A549 (cell line): ENCODE results near the gene PI4KA. TPM values are rescaled to one million over a fixed set of nuclear protein-coding genes. Genes with fewer than 3 reads are reported as not detected.

ENCODE experiments used
- ATAC-seq, 2 experiments: fragments of 200-7000 bp in 1 of 2; fragments of >200 bp in 1 of 2; cut with Nextera tagmentation in 1 of 2; cut with Tn5 transposase in 1 of 2; 3 replicates each; pipeline versions ENCODE4 v1.8.0 to v1.9.1; 2018 to 2020; ENCODE audit warnings: mild to moderate bottlenecking in 1 of 2, moderate library complexity in 1 of 2
- CTCF ChIA-PET: fragments of 300-600 bp; sonication (Branson Sonifier 250); formaldehyde crosslinking; extraction: SDS; loops from one replicate; lab custom pipeline; 2021; ENCODE audit warnings: antibody characterized with exemption, inconsistent platforms; lab: Yijun Ruan, JAX
- POLR2A ChIA-PET: fragments of 350-600 bp; formaldehyde crosslinking; extraction: SDS; loops from one replicate; lab custom pipeline; 2021; ENCODE audit warnings: antibody characterized with exemption, inconsistent platforms; lab: Yijun Ruan, JAX
- DNase-seq, 2 experiments: peaks; one replicate each; pipeline versions ENCODE4 v3.0.0 to v3.0.0-alpha.2; 2011 to 2016; ENCODE audit warnings: low read depth in 1 of 2, low spot score in 1 of 2
- FAIRE-seq: peaks from 2 replicates; lab custom pipeline; 2011; peaks lifted over from hg19 to GRCh38; lab: Jason Lieb, UNC
- H3K27ac ChIP-seq, 2 experiments: fragments of >200 bp; sonication (Bioruptor Twin); formaldehyde crosslinking; 3 replicates each; pipeline ENCODE4 v1.5.1; 2016 to 2017
- H3K4me1 ChIP-seq: fragments of >200 bp; sonication (Bioruptor Twin); formaldehyde crosslinking; 3 replicates; pipeline ENCODE4 v1.6.1; 2016
- H3K4me2 ChIP-seq: fragments of >200 bp; sonication (Bioruptor Twin); formaldehyde crosslinking; 3 replicates; pipeline ENCODE4 v1.6.1; 2016
- H3K4me3 ChIP-seq: fragments of >200 bp; sonication (Bioruptor Twin); formaldehyde crosslinking; 3 replicates; pipeline ENCODE4 v1.5.1; 2016
- H3K9me3 ChIP-seq: fragments of >200 bp; sonication (Bioruptor Twin); formaldehyde crosslinking; 3 replicates; pipeline ENCODE4 v1.6.1; 2016
- BCL3 ChIP-seq: fragments of >200 bp; sonication (Bioruptor Twin); formaldehyde crosslinking; IDR thresholded peaks from 3 replicates; pipeline ENCODE4 v1.6.1; 2016
- BHLHE40 ChIP-seq: IDR thresholded peaks from 2 replicates; pipeline ENCODE4 v1.6.1; 2012; ENCODE audit warnings: low read depth, low read length, inconsistent platforms
- CBX2 ChIP-seq: fragments of 200-600 bp; sonication (generic); IDR thresholded peaks from 2 replicates; pipeline ENCODE4 v1.6.1; 2016; ENCODE audit warnings: low read depth, mild to moderate bottlenecking, borderline replicate concordance
- CBX8 ChIP-seq: fragments of 200-600 bp; sonication (generic); IDR thresholded peaks from 2 replicates; pipeline ENCODE4 v1.6.1; 2016
- CEBPB ChIP-seq, 2 experiments: fragments of >200 bp in 1 of 2; sonication (Bioruptor Twin) in 1 of 2; formaldehyde crosslinking in 1 of 2; IDR thresholded peaks; 2 replicates each; pipeline ENCODE4 v1.6.1; 2012 to 2016
- CHD4 ChIP-seq: fragments of 200-600 bp; sonication (generic); IDR thresholded peaks from 2 replicates; pipeline ENCODE4 v1.6.1; 2016; ENCODE audit warnings: antibody characterized with exemption, mild to moderate bottlenecking, borderline replicate concordance
- CTCF ChIP-seq: fragments of >200 bp; sonication (Bioruptor Twin); formaldehyde crosslinking; IDR thresholded peaks from 3 replicates; pipeline ENCODE4 v1.5.1; 2016
- EHMT2 ChIP-seq: fragments of 200-600 bp; sonication (generic); IDR thresholded peaks from 2 replicates; pipeline ENCODE4 v1.6.1; 2016; ENCODE audit warnings: antibody characterized with exemption, low read depth, mild to moderate bottlenecking, moderate library complexity
- EP300 ChIP-seq, 2 experiments: fragments of >200 bp; sonication (Bioruptor Twin); formaldehyde crosslinking; IDR thresholded peaks; 2 replicates in 1 of 2; 3 replicates in 1 of 2; pipeline ENCODE4 v1.6.1; 2016 to 2017
- ESRRA ChIP-seq: fragments of 150-350 bp; IDR thresholded peaks from 2 replicates; pipeline ENCODE4 v1.6.1; 2014; ENCODE audit warnings: mild to moderate bottlenecking, low read length, borderline replicate concordance
- FOSL2 ChIP-seq, 2 experiments: fragments of 450-650 bp in 1 of 2; fragments of >200 bp in 1 of 2; sonication (Bioruptor Twin) in 1 of 2; formaldehyde crosslinking; IDR thresholded peaks; 2 replicates each; pipeline versions ENCODE4 v1.5.0 to v1.6.1; 2016 to 2020; ENCODE audit warnings: mild to moderate bottlenecking in 1 of 2, moderate library complexity in 1 of 2
- GATA3 ChIP-seq: IDR thresholded peaks from 2 replicates; pipeline ENCODE4 v1.6.1; 2012; ENCODE audit warnings: borderline replicate concordance
- HES2 ChIP-seq: fragments of >200 bp; sonication (Bioruptor Twin); formaldehyde crosslinking; IDR thresholded peaks from 2 replicates; pipeline ENCODE4 v1.6.1; 2016
- HEYL ChIP-seq: fragments of 250-450 bp; sonication (Bioruptor Pico); IDR thresholded peaks from 2 replicates; pipeline ENCODE4 v1.8.0; 2021; ENCODE audit warnings: mild to moderate bottlenecking, moderate library complexity
- HMGXB4 ChIP-seq: fragments of 250-450 bp; sonication (Bioruptor Pico); IDR thresholded peaks from 2 replicates; pipeline ENCODE4 v1.5.0; 2021; ENCODE audit warnings: mild to moderate bottlenecking, moderate library complexity, borderline replicate concordance
- HOXB13 ChIP-seq: fragments of 250-450 bp; sonication (Bioruptor Pico); IDR thresholded peaks from 2 replicates; pipeline ENCODE4 v1.5.0; 2020; ENCODE audit warnings: low read depth, mild to moderate bottlenecking, moderate library complexity
- HOXB5 ChIP-seq: fragments of 250-450 bp; sonication (Bioruptor Pico); IDR thresholded peaks from 2 replicates; pipeline ENCODE4 v1.5.0; 2020; ENCODE audit warnings: mild to moderate bottlenecking, moderate library complexity
- JUN ChIP-seq, 2 experiments: fragments of >200 bp; sonication (Bioruptor Twin); formaldehyde crosslinking; IDR thresholded peaks; 2 replicates in 1 of 2; 3 replicates in 1 of 2; pipeline ENCODE4 v1.6.1; 2016 to 2017
- MAFK ChIP-seq: fragments of 450-650 bp; IDR thresholded peaks from 2 replicates; pipeline ENCODE4 v1.6.1; 2014; ENCODE audit not compliant: partially characterized antibody
- MAZ ChIP-seq: fragments of 150-350 bp; IDR thresholded peaks from 2 replicates; pipeline ENCODE4 v1.6.1; 2014; ENCODE audit warnings: antibody characterized with exemption, low read depth, low read length, borderline replicate concordance
- PBX3 ChIP-seq: IDR thresholded peaks from 2 replicates; pipeline ENCODE4 v1.6.1; 2012
- PHF8 ChIP-seq: fragments of 200-600 bp; sonication (generic); IDR thresholded peaks from 2 replicates; pipeline ENCODE4 v1.6.1; 2016; ENCODE audit warnings: low read depth, mild to moderate bottlenecking, antibody characterized with exemption, moderate library complexity, borderline replicate concordance
- POLR2A ChIP-seq: IDR thresholded peaks from 2 replicates; pipeline ENCODE4 v1.6.1; 2012; ENCODE audit warnings: mild to moderate bottlenecking, low read length
- POLR2AphosphoS2 ChIP-seq: conservative IDR thresholded peaks from 2 replicates; pipeline ENCODE4 v1.6.1; 2012; ENCODE audit warnings: low read length, improper control_type of control experiment, inconsistent platforms
- RAD21 ChIP-seq, 2 experiments: fragments of >200 bp in 1 of 2; sonication (Bioruptor Twin) in 1 of 2; formaldehyde crosslinking in 1 of 2; IDR thresholded peaks in 1 of 2; conservative IDR thresholded peaks in 1 of 2; 2 replicates in 1 of 2; 3 replicates in 1 of 2; pipeline ENCODE4 v1.6.1; 2012 to 2018; ENCODE audit warnings: inconsistent platforms in 1 of 2
- RCOR1 ChIP-seq: fragments of 150-350 bp; IDR thresholded peaks from 2 replicates; pipeline ENCODE4 v1.6.1; 2014; ENCODE audit warnings: antibody characterized with exemption, low read length, low read depth
- REST ChIP-seq: fragments of 200-600 bp; sonication (generic); IDR thresholded peaks from 2 replicates; pipeline ENCODE4 v1.6.1; 2016; ENCODE audit warnings: antibody characterized with exemption, mild to moderate bottlenecking, moderate library complexity
- SMC3 ChIP-seq: fragments of >200 bp; sonication (Bioruptor Twin); formaldehyde crosslinking; IDR thresholded peaks from 3 replicates; pipeline ENCODE4 v1.6.1; 2018; ENCODE audit warnings: inconsistent platforms
- SREBF2 ChIP-seq: fragments of 450-650 bp; IDR thresholded peaks from 2 replicates; pipeline ENCODE4 v1.6.1; 2014; ENCODE audit warnings: mild to moderate bottlenecking, moderate library complexity
- ZC3H11A ChIP-seq: fragments of 450-650 bp; IDR thresholded peaks from 2 replicates; pipeline ENCODE4 v1.6.1; 2014; ENCODE audit warnings: antibody characterized with exemption, mild to moderate bottlenecking
- WGBS: methylation state at CpG from one replicate; pipeline ENCODE4 v1.1.6; 2017; ENCODE audit errors: missing lambda C conversion rate; 5-methylcytosine and 5-hydroxymethylcytosine counted together
- polyA plus RNA-seq, 4 experiments: library from polyadenylated mRNA; depleted of rRNA in 3 of 4; stranded (reverse); fragments of >200 nt; fragmentation: RNase III in 1 of 4; extraction: RNeasy Plus Mini Kit Qiagen cat#74134 plus additional on column Dnase treatment in 1 of 4; gene quantifications; 2 replicates in 3 of 4; 3 replicates in 1 of 4; pipeline ENCODE4 v1.2.3, GENCODE V29; 2011 to 2017

Gene PI4KA
- polyA plus RNA-seq, 2 of the 4 experiments (the other 2 are of a cell fraction) = 14.4 to 21.3 TPM

- ChIA-PET POLR2A (interaction anchor here (1.1 kb wide), 1 partner anchor 108 kb away, joined by 3 read pairs; no protein-coding TSS in a partner anchor), CTCF (interaction anchor here (0.6 to 1.5 kb wide), 10 partner anchors 10 to 279 kb away, joined by 3 to 9 read pairs (median 3); no protein-coding TSS in a partner anchor)
- Histone ChIP-seq H3K4me2 (peak overlapping the region; percentile 49), H3K4me1 (peaks cover 24% of the 10 kb centered on the region), H3K4me3 (no peak overlapping the region), H3K9me3 (no peaks in the 10 kb centered on the region), H3K27ac (peak overlapping the region; percentile 53 to 83; a peak in 4 of 6 replicates)
- FAIRE-seq (no peak), DNase-seq (peak; percentile 69 to 85), ATAC-seq (peak; percentile 96 to 99)
- WGBS = 58% methylated on average over 10 of the region's 10 CpGs
- no peak for TF ChIP-seq POLR2AphosphoS2
- peak; percentile 31 to 32; a peak in 1 of 5 replicates for TF ChIP-seq JUN (IDR thresholded peaks at IDR 0.05)
- no peak for TF ChIP-seq SREBF2
- no peak for TF ChIP-seq ESRRA
- TF ChIP-seq SMC3 = peak; percentile 41; the same call in 2 of the 3 replicates
- no peak for TF ChIP-seq ZC3H11A
- no peak for TF ChIP-seq CHD4
- TF ChIP-seq BCL3 = no peak
- no peak for TF ChIP-seq MAZ
- TF ChIP-seq RAD21 (conservative IDR thresholded peaks at IDR 0.05 in 1 of 2, IDR thresholded peaks at IDR 0.05 in 1 of 2) = peak; percentile 33 to 56; a peak in 4 of 5 replicates
- TF ChIP-seq BHLHE40 = no peak
- TF ChIP-seq PHF8 = no peak
- no peak for TF ChIP-seq HOXB13 (CRISPR knock-in tag)
- TF ChIP-seq PBX3 = no peak
- TF ChIP-seq CTCF = peak; percentile 39
- TF ChIP-seq HES2 = no peak
- peak; percentile 79 to 89 for TF ChIP-seq CEBPB (IDR thresholded peaks at IDR 0.05)
- no peak for TF ChIP-seq HOXB5 (CRISPR knock-in tag)
- no peak for TF ChIP-seq CBX8
- peak in 1 of 2 experiments; percentile 36; a peak in 2 of 5 replicates for TF ChIP-seq EP300 (IDR thresholded peaks at IDR 0.05)
- peak; percentile 59; the same call in 1 of the 2 replicates for TF ChIP-seq GATA3
- no peak for TF ChIP-seq EHMT2
- no peak for TF ChIP-seq RCOR1
- TF ChIP-seq MAFK = peak; percentile 89
- TF ChIP-seq POLR2A = no peak
- no peak for TF ChIP-seq HEYL (CRISPR knock-in tag)
- no peak for TF ChIP-seq CBX2
- TF ChIP-seq FOSL2 (IDR thresholded peaks at IDR 0.05) = no peak
- peak; percentile 52 for TF ChIP-seq FOSL2 (CRISPR knock-in tag; IDR thresholded peaks at IDR 0.05)
- no peak for TF ChIP-seq HMGXB4
- no peak for TF ChIP-seq REST
Measured at GRCh38 chr22:20777420-20778177, 81.0 kb downstream of the PI4KA start.
